ENCODE measurements around the gene RARB.

Gene RARB

DNA sequence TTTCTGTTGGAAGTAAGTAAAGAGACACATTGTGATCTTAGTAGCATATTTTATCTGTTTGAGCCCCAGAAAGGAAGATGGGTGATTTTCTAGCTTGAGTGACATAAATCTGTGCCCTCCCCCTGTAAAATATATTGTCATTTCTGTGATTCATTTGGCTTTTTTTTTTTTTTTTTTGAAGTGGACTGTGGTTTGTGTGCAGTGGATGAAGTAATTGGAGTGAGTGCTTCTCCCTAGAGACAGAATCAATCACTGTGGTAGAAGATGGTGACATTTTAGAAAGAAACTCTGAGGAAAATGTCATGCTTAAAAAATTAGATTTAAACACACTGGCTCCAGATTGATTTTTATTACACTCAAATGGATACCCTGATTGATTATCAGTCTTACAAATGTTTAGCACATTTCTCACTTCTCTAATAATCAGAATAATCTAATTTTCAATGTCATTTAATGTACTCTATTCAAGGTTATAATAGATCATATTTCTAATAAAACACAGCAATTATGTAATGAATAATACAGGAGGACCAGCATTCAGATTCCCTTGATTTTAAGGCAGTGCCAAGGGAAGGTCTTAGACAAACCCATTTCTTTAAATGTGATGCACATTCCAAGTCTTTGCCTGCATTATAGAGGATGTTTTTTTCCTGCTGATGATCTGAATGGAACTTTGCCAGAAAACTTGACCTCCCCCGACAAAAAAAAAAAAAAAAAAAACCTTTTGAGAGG lies 120.0 kb downstream of the RARB start:
- no peak for DNase-seq (ENCODE audit: low read depth, low spot score)

DNA sequence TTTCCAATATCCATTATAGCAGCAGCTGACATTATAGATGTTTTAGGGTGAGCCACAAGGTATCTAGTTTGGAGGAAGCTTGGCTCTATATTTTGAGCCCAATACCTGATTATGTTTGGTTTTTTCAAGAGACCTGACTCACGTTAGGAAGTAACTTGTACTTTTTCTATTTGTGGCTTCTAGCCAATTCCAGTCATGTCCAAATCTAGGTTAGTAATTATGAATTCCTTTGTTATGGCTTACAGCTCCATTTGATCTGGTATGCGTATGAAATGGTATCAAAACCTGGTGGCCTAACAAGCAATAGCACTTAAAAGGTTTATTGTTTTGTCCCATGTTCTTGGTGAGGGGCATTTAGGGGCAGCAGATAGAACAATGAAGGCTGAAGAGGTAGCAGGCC lies 120.8 kb downstream of the RARB start:
- DNase-seq (ENCODE audit: low read depth, low spot score) = no peak

DNA sequence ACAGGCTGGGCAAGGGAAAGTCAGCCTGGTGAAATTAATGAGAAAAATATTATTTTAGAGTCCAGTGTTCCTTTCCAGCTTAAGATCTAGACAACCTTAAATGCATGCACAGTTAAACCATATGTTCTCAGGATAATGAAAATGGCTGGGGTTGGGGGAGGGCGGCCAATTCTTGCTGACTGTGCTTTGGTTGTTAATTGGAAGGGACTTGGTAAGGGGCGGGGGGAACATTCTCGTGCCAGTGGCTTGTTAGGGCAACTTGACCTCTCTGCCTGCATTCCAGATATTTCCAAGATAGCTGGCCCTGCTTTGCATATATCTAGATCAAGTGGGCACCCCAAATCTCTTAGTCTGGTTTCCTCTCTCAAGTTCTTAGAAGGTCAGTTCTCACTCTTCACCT lies 124.2 kb downstream of the RARB start:
- no peak for DNase-seq (ENCODE audit: low read depth, low spot score)

DNA sequence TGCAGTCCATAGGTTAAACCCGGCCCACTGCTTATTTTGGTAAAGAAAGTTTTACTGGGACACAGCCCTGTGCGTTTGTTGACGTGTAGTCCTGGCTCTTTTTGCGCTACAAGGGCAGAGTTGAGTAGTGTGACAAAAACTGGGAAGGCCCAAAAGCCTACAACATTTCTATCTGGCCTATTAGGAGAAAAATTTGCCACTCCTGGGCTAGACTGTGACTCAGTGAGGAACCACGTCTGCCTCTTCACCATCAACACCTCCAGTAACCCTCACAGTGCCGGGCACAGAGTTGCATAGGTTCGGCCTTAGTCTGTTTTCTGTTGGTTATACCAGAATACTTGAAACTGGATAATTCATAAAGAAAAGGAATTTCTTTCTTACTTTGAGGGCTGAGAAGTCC lies 126.3 kb downstream of the RARB start:
- DNase-seq (ENCODE audit: low read depth, low spot score) = no peak

DNA sequence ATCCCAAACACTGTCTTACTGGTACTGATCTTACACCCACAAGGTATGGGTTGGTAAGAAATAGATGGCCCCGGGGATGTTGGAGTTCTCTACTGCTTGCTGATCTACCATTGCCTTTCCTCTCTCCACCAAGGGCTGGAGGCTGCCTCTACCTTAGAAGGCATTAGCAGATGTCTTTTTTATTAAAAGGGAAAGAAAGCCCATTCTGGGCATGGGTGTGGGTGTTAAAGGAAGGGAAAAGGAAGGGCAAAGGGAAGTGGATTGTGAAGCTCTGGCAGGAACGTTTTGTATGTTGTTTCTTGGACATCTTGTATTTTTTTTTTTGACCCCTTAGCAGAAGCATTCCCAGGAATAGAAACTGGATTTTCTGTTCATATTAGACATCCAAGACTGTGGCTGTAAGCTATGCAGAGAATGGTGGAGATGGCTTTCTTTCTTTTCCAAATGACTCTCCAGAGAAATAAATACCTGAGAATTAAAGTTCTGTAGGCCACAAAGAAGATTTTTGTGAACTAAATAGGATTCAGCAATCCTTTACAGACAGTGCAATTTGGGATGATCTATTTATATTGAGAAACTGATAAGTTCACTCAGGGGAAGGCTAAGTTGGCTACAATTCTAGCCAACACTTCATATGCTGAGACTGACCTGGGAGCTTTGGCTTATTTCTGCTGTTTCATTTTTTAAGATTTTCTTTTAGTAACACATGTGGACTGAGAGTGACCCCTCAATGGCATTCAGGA lies 127.8 kb downstream of the RARB start:
- DNase-seq (ENCODE audit: low read depth, low spot score) = no peak

DNA sequence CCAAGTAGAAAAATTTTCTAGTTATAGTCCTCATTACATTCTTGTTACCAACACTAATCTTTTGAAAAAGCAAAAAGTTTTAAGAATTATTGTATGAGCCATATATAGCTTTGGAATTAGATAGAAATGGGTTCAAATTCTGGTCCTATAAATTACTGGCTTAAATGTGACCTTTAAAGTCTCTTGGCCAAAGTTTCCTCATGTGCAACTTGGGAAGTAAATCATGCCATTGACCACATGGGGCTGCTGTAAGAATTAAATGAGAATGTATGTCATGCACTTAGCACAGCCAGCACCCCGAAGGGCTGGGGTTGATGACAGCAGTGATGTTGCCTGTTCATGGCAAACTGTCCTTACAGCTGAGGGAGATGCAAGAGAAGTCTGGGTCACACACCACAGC lies 128.4 kb downstream of the RARB start:
- no peak for DNase-seq (ENCODE audit: low read depth, low spot score)

DNA sequence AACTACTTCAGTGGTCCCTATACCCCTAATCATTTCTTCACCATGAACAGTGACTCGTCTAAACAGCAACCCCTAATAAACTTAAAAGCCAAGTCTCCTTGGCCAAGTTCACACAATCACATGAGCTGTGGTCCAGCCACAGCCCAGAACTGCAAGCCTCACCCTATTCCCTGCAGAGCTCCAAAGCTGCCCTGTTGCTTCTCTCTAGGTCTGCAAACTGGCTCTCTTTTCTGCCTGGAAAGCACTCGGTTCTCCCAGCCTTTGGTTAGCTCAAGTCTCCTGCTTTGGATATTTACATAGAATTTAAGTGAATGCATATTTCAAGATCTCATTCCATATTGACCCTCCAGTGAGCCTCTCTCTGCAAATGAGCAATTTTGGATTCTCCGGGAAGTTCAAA lies 129.6 kb downstream of the RARB start:
- DNase-seq (ENCODE audit: low read depth, low spot score) = no peak

DNA sequence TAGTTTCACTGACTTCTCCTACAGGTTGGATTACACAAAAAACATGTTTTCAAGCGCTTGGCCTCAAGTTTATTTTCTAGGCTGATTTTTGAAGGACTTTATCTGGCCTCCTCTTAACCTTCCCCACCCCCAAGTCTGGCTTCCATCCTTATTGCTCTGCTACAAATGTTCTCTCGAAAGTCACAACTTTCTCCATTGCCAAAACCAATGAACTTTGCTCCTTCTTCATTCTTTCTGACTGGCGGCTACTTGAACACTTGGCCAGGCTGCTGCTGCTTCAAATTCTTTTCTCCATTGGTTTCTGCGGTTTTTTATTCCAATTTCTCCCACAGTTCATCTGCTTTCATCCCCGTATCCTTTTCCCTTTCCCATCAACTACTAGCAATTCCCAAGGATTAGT lies 130.1 kb downstream of the RARB start:
- no peak for DNase-seq (ENCODE audit: low read depth, low spot score)

DNA sequence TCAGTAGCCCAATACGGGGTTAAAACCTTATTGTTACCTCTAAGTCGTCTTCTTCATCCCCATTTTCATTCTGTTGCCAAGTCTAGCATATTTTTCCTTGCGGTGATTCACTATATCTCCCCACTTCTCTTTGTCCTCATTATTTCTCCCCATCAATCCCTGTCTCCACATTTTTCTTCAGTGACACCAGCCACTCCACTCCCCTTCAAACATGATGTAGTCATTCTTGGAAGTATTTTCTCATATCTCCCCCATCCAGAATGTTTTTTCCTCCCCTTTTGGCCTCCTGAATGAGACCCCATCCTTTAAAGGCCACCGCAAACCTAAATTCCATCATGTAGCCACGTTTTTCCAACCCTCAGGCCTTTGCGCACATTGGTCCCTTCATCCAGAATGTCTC lies 130.7 kb downstream of the RARB start:
- no peak for DNase-seq (ENCODE audit: low read depth, low spot score)

DNA sequence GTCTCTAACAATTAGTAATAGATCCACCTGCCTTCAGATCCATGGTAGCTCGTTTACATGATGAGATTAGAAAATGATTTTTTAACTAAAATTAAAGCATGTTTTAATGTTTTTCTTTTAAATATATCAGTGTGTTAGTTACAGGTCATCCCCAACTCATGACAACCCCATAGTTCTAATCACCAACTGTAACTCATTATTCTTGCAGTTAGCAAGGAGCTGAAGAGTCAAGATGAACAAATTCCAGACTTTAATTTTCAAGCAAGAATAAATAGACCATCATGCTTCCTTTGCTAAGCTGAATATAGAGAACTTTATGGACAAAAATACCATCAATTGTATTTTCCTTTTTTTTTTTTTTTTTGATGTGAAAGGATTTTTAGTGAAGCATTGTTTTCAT lies 135.5 kb downstream of the RARB start:
- no peak for DNase-seq (ENCODE audit: low read depth, low spot score)

DNA sequence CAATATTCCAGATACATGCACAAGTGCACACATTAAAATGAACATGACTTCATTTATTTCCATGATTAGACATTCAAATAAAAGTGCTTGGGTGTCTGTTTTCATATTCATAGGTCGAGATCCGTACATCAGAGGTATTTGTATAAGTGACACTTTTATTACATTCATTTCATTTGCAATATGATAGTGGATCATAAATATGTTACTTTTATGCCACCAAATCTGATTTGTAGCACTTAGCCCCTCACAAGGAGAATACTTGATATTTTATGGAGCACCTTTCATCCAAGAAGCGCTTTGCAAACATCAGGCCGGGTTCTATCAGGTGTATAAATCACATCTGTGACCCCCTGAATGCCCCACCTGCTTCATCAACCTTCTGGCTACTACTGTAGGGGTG lies 136.0 kb downstream of the RARB start:
- no peak for DNase-seq (ENCODE audit: low read depth, low spot score)

DNA sequence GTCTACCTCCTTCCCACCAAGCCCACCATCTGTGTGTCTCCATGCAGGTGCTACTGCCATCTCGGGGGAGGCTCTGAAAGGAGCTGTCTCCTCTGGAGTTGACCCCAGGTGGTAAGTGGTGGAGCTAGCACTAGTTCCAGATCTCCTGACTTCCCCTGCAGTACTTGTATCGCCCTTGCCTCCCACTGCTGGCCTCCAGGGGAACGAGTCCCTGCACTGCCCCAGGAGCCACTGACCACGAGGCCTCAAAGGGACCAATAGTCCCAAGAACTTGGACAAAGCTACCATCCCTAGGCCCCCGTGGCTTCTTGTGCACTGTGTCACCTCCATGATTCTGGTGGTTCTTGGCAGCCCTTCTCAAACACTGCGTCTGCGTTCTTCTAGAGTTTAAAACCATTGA lies 137.7 kb downstream of the RARB start:
- no peak for DNase-seq (ENCODE audit: low read depth, low spot score)

DNA sequence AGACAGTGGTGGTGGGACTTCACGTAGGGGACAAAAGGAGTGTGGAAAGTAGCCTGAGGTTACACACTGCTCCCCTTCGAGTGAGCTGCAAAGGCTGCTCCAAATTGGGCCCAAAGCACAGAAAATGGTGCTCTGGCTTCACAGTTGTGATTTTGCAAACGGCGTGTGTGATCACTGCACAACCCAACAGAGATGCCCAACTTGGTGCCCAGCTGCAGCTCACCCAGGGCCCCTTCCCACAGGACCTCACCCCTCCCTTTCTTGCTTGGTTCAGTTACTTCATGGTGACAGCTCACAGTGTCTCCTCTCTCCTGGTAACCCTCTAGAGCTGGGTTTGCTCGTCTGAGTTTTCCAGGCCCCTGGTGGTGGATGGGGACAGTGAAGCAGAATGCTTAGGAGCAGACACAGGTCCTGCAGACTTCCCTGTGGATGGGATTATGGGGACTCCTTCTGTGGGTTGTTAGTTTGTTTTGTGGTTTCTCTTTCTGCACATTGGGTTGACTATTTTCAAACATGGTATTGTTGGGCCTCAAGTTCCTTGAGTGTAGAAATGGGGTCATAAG lies 138.4 kb downstream of the RARB start:
- no peak for DNase-seq (ENCODE audit: low read depth, low spot score)

DNA sequence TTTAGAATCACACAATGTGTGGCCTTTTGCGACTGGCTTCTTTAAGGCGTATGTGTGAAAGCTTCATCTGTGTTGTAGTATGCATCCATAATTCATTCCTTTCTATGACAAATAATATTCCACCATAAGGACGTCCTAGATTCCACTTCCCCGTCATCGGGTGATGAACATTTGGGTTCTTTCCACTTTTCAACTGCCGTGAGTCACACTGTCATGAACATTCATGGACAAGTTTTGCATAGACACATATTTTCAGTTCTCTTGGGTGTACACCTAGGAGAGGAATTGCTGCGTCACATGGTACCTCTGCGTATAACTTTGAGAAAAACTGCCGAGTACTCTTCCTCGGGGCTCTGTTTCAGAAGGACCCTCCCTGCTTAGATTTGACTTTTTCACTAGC lies 139.3 kb downstream of the RARB start:
- no peak for DNase-seq (ENCODE audit: low read depth, low spot score)

DNA sequence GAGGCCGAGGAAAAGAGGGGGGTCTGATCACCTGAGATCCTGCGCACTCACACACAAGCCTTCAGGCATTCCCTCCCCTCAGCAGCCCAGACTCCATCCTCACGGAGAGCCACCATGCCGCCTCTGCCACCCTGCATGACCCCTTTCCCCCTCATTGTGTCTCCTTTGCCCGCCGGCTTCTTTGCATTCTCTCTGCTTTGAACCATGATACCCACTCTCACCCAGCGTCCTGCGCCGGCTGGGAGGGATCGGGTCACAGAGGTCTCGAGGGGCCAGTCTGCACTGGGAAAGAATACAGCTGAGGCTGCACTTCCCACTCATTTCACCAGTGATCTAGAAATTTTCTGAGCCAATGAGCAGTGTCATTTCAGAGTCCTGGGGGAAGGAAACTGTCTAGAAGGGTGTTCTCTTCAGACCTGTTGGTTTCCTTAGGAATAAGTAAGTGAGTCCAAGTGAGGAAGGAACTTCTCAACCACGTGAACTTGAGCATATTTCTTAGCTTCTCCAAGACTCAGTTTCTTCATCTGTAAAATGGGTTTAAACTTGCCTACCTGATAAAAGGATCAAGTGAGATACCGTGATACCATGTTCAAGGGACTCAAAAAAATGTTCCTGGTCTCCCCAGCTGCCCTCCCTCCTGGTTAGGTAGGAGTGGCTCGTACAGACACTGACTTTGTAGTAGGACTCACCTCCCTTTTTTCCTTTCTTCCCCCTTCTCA lies 139.9 kb downstream of the RARB start:
- no peak for DNase-seq (ENCODE audit: low read depth, low spot score)

DNA sequence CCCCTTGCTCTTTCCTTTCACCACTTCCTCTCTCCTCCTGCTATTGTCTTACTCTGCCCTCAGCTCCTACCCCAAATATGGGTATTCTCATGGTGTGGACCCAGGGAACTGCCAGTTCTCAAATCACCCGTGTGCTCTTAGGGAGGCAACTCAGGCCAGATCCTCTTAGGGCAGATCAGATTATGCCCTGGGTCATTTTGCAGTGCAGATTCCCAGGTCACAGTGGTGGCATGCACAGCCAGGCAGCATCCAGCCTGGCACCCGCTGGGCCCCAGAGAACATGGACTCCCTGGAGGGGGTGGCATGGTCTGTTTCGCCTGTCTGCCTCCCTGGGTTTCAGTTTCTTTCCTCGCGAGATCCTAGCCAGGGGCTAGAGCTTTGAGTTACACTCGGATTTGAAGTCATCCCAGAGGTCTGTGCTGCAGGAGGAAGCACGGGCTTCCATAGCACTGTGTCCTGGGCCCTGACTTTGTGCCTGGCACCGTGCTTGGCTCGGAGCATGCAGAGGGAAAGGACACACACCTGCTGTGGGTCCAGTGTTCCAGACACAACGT lies 140.5 kb downstream of the RARB start:
- no peak for DNase-seq (ENCODE audit: low read depth, low spot score)

DNA sequence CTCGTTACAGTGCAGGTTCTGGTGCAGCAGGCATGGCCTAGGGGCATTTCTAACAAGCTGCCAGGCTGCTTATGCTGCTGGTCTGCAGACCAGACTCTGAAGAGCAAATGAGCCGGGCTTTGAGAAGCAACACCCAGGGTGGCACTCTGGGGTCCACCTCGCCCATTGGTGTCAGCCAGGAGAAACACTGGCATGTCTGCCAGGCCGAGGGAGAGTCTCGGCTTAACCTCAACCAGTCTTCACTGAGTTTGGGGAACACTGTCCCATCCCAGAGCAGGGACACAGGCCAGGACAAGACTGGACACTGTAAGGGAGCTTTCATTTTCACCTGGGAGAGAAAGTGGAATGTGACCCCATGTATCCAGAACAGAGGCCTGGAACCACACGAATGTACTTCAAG lies 143.2 kb downstream of the RARB start:
- DNase-seq (ENCODE audit: low read depth, low spot score) = no peak

DNA sequence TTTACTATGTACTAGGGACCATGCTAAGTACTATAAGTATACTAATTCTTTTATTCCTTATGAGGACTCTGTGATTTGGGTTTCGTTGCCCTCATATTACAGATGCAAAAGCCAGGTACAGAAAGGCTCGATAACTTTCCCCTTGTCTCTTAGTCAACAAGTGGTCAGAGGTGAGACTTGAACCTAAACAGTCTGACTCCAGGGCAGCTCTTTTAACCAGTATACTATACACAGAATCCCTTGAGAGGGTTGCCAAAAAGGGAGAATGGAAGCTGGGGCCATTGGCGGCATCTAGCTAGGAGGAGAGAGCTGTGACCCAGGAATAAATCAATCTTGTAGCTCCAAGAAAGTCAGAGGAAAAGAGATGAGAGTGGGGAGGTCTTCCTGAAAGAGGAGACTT lies 144.3 kb downstream of the RARB start:
- no peak for DNase-seq (ENCODE audit: low read depth, low spot score)

DNA sequence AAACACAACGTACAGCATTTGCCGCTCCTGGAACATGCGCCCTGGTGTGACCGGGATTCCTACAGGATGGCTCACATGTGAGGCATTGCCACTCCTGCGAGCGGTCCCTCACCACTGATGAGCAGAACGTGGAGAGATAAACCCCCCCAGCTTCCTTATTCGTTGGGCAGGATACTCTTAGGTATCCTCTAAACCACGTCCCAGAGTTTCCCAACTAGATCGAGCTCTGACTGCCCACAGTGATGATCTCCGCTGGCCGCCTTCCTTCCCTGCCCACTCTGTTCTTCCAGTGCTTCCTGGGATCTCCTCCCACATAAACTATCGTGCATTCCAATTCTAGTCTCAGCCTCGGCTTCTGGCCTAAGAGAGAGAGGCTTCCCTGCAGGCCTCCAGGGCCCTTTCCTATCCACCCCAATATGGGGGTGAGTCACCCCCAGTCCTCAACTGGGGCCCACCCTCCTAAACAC lies 144.9 kb downstream of the RARB start:
- DNase-seq (ENCODE audit: low read depth, low spot score) = no peak

DNA sequence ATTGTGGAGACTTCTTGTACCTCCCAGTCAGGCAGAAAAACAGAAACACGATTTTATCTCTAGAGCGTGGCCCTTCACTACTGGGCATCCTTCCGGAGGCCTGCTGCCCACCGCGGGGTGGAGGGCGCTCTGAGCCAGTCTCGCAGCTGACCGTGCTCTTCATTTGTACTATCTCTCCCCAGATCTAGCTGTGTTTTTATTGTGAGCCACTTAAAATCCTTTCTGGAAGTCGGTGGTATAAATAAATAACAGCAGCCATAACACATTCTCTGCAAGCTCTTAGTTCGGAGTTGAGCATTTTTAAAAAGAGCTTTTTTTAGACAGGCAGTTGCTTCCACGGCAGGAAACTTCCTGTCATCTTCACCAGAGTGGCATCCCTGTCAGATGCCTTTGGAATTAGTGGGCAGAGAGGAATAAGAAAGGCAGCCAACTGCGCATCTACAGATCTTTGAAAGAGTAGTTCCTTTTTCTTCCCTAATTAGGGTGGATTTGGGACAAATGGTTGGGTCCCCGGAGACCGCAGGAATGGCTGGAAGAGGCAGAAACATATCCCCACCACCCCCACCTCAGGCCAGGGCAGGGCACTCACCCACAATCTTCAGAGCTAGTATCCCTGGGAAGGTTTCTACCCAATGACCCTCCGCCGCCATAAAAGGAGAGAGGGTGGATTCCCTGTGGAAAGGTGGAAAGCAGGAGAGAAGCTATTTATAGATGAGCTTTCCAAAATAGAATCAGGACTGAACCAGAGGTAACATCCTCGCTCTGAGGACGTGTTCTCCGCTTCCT lies 145.5 kb downstream of the RARB start:
- no peak for DNase-seq (ENCODE audit: low read depth, low spot score)

DNA sequence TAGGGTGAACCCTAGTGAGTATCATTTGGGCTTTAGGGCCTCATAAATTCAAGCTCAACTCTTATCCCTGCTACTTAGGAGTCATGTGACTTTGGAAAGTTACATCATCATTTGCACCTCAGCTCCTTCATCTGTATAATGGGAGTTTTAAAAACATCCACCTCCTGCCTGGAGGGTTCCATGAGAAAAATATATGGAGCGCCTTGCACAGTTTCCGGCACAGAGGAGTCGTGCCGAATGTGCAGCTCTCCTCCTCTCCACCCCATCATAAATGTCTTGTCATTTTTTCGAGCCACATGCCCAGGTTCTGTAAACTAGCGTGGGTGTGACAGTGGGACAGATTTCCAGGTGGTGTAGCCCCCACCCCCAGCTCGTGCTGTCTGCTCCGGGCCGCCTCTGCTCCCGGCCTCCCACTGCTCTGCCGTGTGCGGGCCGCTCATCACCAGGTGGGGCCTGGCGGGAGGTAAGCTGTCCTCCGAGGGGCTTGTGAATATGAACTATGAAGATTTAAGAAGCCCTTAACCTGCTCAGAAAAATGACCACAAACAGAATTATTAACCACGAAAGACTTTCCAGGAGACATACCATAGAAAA lies 146.2 kb downstream of the RARB start:
- no peak for DNase-seq (ENCODE audit: low read depth, low spot score)
